Neuronal stem cell (in vitro differentiated cells): ENCODE measurements around the gene SPEF2.
"Not testable (repeated sequence)": the region's sequence is repeated elsewhere in the genome, so short reads cannot be mapped to it uniquely, and the experiment has no call there.

Experiments used
- DNase-seq: peaks from one replicate; pipeline ENCODE4 v3.0.0-alpha.2; 2013; ENCODE audit warnings: low spot score
- H2AFZ ChIP-seq: one replicate; pipeline ENCODE4 v1.6.1; 2013; ENCODE audit warnings: mild to moderate bottlenecking, low read length, inconsistent platforms
- H2AK5ac ChIP-seq: 2 replicates; pipeline ENCODE4 v1.6.1; 2013; ENCODE audit warnings: low read depth, mild to moderate bottlenecking, inconsistent platforms, low read length, moderate library complexity, mixed read lengths
- H2BK120ac ChIP-seq: 2 replicates; pipeline ENCODE4 v1.6.1; 2013; ENCODE audit warnings: low read depth, mild to moderate bottlenecking, inconsistent platforms, low read length, moderate library complexity, mixed read lengths
- H2BK12ac ChIP-seq: one replicate; pipeline ENCODE4 v1.6.1; 2013; ENCODE audit warnings: low read length, inconsistent platforms
- H2BK15ac ChIP-seq: 2 replicates; pipeline ENCODE4 v1.6.1; 2013; ENCODE audit warnings: mild to moderate bottlenecking, low read length, inconsistent platforms, mixed read lengths
- H2BK5ac ChIP-seq: one replicate; pipeline ENCODE4 v1.6.1; 2013; ENCODE audit warnings: inconsistent platforms, mild to moderate bottlenecking, low read length, moderate library complexity
- H3K14ac ChIP-seq: one replicate; pipeline ENCODE4 v1.6.1; 2013; ENCODE audit warnings: low read length, inconsistent platforms
- H3K18ac ChIP-seq: 2 replicates; pipeline ENCODE4 v1.6.1; 2013; ENCODE audit warnings: low read length, inconsistent platforms
- H3K23ac ChIP-seq: 2 replicates; pipeline ENCODE4 v1.6.1; 2013; ENCODE audit warnings: low read depth, mild to moderate bottlenecking, mixed read lengths, low read length, inconsistent platforms; ENCODE audit not compliant: poor library complexity
- H3K27ac ChIP-seq: replicated peaks from 3 replicates; pipeline ENCODE4 v1.5.1; 2013; ENCODE audit warnings: low read length, inconsistent platforms
- H3K27me3 ChIP-seq, 3 experiments: 2 replicates each; pipeline ENCODE4 v1.6.1; 2013; ENCODE audit warnings: low read length in 3 of 3, mild to moderate bottlenecking in 2 of 3, inconsistent platforms in 1 of 3, low read depth in 1 of 3, mixed read lengths in 1 of 3, moderate library complexity in 1 of 3; ENCODE audit not compliant: control insufficient read depth in 3 of 3, insufficient read depth in 3 of 3
- H3K36me3 ChIP-seq, 2 donors: replicated peaks in 1 of 2; 2 replicates each; pipeline ENCODE4 v1.6.1; 2013; ENCODE audit warnings: low read length in 2 of 2; ENCODE audit not compliant: control insufficient read depth in 2 of 2, insufficient read depth in 2 of 2
- H3K4ac ChIP-seq: 2 replicates; pipeline ENCODE4 v1.6.1; 2013; ENCODE audit warnings: inconsistent platforms, mild to moderate bottlenecking, low read length, moderate library complexity
- H3K4me1 ChIP-seq, 2 donors: 1 replicate in 1 of 2; 2 replicates in 1 of 2; pipeline ENCODE4 v1.6.1; 2013; ENCODE audit warnings: low read length in 2 of 2, low read depth in 1 of 2; ENCODE audit not compliant: control insufficient read depth in 2 of 2, insufficient read depth in 1 of 2
- H3K4me2 ChIP-seq: one replicate; pipeline ENCODE4 v1.6.1; 2013; ENCODE audit warnings: mild to moderate bottlenecking, low read length, inconsistent platforms; ENCODE audit not compliant: insufficient read depth, poor library complexity, severe bottlenecking
- H3K4me3 ChIP-seq, 2 donors: 2 replicates each; pipeline ENCODE4 v1.5.1; 2013; ENCODE audit warnings: low read length in 2 of 2, mild to moderate bottlenecking in 2 of 2, inconsistent platforms in 1 of 2, moderate library complexity in 1 of 2
- H3K79me1 ChIP-seq: one replicate; pipeline ENCODE4 v1.6.1; 2013; ENCODE audit warnings: low read depth, mild to moderate bottlenecking, inconsistent platforms, low read length, moderate library complexity
- H3K9ac ChIP-seq: one replicate; pipeline ENCODE4 v1.6.1; 2013; ENCODE audit warnings: mild to moderate bottlenecking, low read depth, low read length, inconsistent platforms; ENCODE audit not compliant: poor library complexity
- H3K9me3 ChIP-seq, 2 donors: replicated peaks in 1 of 2; 2 replicates each; pipeline versions ENCODE3 to v1.6.1; 2013; ENCODE audit warnings: low read length in 2 of 2, mild to moderate bottlenecking in 2 of 2, inconsistent platforms in 1 of 2, low read depth in 1 of 2, mixed read lengths in 1 of 2, moderate library complexity in 1 of 2; ENCODE audit not compliant: control insufficient read depth in 2 of 2, insufficient read depth in 1 of 2
- H4K8ac ChIP-seq: one replicate; pipeline ENCODE4 v1.6.1; 2013; ENCODE audit warnings: low read depth, mild to moderate bottlenecking, inconsistent platforms, low read length, moderate library complexity
- H4K91ac ChIP-seq: one replicate; pipeline ENCODE4 v1.6.1; 2013; ENCODE audit warnings: low read length, low read depth, mild to moderate bottlenecking, inconsistent platforms; ENCODE audit not compliant: poor library complexity
- WGBS, 2 donors: extraction: QIAGEN DNeasy Blood & Tissue Kit; methylation state at CpG; one replicate each; pipeline ENCODE4 v1.1.7; 2013; ENCODE audit warnings: missing lambda C conversion rate in 2 of 2, mixed read lengths in 1 of 2; ENCODE audit not compliant: insufficient read length in 2 of 2, insufficient replicate concordance in 1 of 2; ENCODE audit errors: extremely low coverage in 2 of 2; 5-methylcytosine and 5-hydroxymethylcytosine counted together

SPEF2 gene

GRCh38 chr5:35842856-35843255 lies 225.2 kb downstream of the SPEF2 start:
- Histone ChIP-seq H3K4me3 (no peak overlapping the region), H2BK15ac (no peak overlapping the region), H3K4me2 (no peak overlapping the region), H3K4me1 (no peaks in the 10 kb centered on the region), H3K79me1 (peaks cover 2% of the 10 kb centered on the region), H3K14ac (no peak overlapping the region), H3K18ac (no peak overlapping the region), H3K4ac (no peak overlapping the region), H2BK120ac (no peak overlapping the region), H3K27ac (no peak overlapping the region), H3K9me3 (peaks cover 2 to 6% of the 10 kb centered on the region in 2 donors), H2BK5ac (no peak overlapping the region), H2BK12ac (no peak overlapping the region), H2AFZ (no peak overlapping the region), H2AK5ac (no peak overlapping the region), H3K27me3 (no peaks in the 10 kb centered on the region), H4K91ac (no peak overlapping the region), H3K9ac (no peak overlapping the region), H3K23ac (no peak overlapping the region), H3K36me3 (no peaks in the 10 kb centered on the region), H4K8ac (no peak overlapping the region)
- DNase-seq: no peak

- not testable (repeated sequence) for H3K4me2 ChIP-seq, H3K18ac ChIP-seq, H3K79me1 ChIP-seq, H2AFZ ChIP-seq, H3K9ac ChIP-seq, H2BK120ac ChIP-seq, H2BK5ac ChIP-seq, H3K27me3 ChIP-seq, H2BK12ac ChIP-seq, H2BK15ac ChIP-seq, H3K4ac ChIP-seq, H3K27ac ChIP-seq, DNase-seq, H3K36me3 ChIP-seq, H3K23ac ChIP-seq, H3K9me3 ChIP-seq, H2AK5ac ChIP-seq, H3K4me1 ChIP-seq, H3K4me3 ChIP-seq, H4K8ac ChIP-seq, H4K91ac ChIP-seq, H3K14ac ChIP-seq
- WGBS, 2 donors: no CpG with 5 or more reads among the region's 2 CpGs
These were observed 227.8 kb downstream of the SPEF2 start for GRCh38 chr5:35845508-35845907.

- H3K27me3 ChIP-seq: peaks cover 0 to 4% (median 0%) of the 10 kb centered on the region in 3 experiments
- peaks cover 2 to 5% of the 10 kb centered on the region in 2 donors for H3K9me3 ChIP-seq
- H2BK5ac ChIP-seq: no peak overlapping the region
- H3K23ac ChIP-seq: no peak overlapping the region
- H3K18ac ChIP-seq: no peak overlapping the region
- H3K4ac ChIP-seq: no peak overlapping the region
- no peak overlapping the region for H2AFZ ChIP-seq
- H2BK15ac ChIP-seq: no peak overlapping the region
- no peak overlapping the region for H3K27ac ChIP-seq
- H2BK12ac ChIP-seq: no peak overlapping the region
- H3K4me2 ChIP-seq: no peak overlapping the region
- H2BK120ac ChIP-seq: no peak overlapping the region
- H3K4me3 ChIP-seq: no peak overlapping the region
- no peak overlapping the region for H3K9ac ChIP-seq
- no peaks in the 10 kb centered on the region for H3K36me3 ChIP-seq
- no peak overlapping the region for H4K8ac ChIP-seq
- H3K4me1 ChIP-seq: no peaks in the 10 kb centered on the region
- H4K91ac ChIP-seq: no peak overlapping the region
- no peak overlapping the region for H3K14ac ChIP-seq
- DNase-seq: no peak
- H3K79me1 ChIP-seq: peaks cover 2% of the 10 kb centered on the region
- H2AK5ac ChIP-seq: no peak overlapping the region
These were observed 229.8 kb downstream of the SPEF2 start for GRCh38 chr5:35847491-35847890.

- DNase-seq: no peak
- H3K4me2 ChIP-seq: no peak overlapping the region
- no peak overlapping the region for H4K91ac ChIP-seq
- H3K23ac ChIP-seq: no peak overlapping the region
- H2AK5ac ChIP-seq: no peak overlapping the region
- H3K36me3 ChIP-seq: no peaks in the 10 kb centered on the region
- no peak overlapping the region for H2BK15ac ChIP-seq
- no peak overlapping the region for H3K18ac ChIP-seq
- H3K4me3 ChIP-seq: no peak overlapping the region
- no peak overlapping the region for H3K14ac ChIP-seq
- peaks cover 0 to 7% (median 0%) of the 10 kb centered on the region in 3 experiments for H3K27me3 ChIP-seq
- peaks cover 2 to 3% of the 10 kb centered on the region in 2 donors for H3K9me3 ChIP-seq
- no peak overlapping the region for H4K8ac ChIP-seq
- no peaks in the 10 kb centered on the region for H3K4me1 ChIP-seq
- no peak overlapping the region for H2BK12ac ChIP-seq
- H2BK120ac ChIP-seq: no peak overlapping the region
- H3K4ac ChIP-seq: no peak overlapping the region
- no peak overlapping the region for H2BK5ac ChIP-seq
- H3K79me1 ChIP-seq: peaks cover 2% of the 10 kb centered on the region
- H3K9ac ChIP-seq: no peak overlapping the region
- no CpG with 5 or more reads among the region's 3 CpGs for WGBS, 2 donors
- no peak overlapping the region for H2AFZ ChIP-seq
- no peak overlapping the region for H3K27ac ChIP-seq
These were observed 230.3 kb downstream of the SPEF2 start for GRCh38 chr5:35847961-35848360.
